LNCAP (cell line): ENCODE measurements around the gene CELF5.
A peak's percentile ranks its signal among the peaks of the same experiment; 100 is the strongest.

ENCODE experiments used
- CTCF ChIP-seq: fragments of 450-650 bp; IDR thresholded peaks from 2 replicates; pipeline ENCODE4 v1.5.1; 2017; ENCODE audit warnings: mild to moderate bottlenecking

The CELF5 gene

GRCh38 chr19:3249408-3249807 is 24.9 kb downstream of the CELF5 start:
- no peak for TF ChIP-seq CTCF

DNA sequence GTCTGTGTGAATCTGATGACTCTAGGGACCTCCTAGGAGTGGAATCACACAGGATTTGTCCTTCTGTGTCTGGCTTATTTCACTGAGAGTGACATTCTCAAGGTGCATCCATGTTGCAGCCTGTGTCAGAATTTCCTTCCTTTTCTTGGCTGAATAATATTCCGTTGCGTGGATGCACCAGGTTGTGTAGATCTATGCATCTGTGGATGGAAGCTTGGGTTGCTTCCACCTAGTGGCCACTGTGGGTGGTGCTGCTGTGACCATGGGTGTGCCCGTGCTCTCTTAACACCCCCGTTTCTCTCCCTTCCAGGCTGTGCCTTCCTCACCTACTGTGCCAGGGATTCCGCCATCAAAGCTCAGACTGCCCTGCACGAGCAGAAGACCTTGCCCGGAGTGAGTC is 26.2 kb downstream of the CELF5 start:
- peak; percentile 44 for TF ChIP-seq CTCF

GRCh38 chr19:3251229-3251628 is 26.8 kb downstream of the CELF5 start:
- no peak for TF ChIP-seq CTCF

DNA sequence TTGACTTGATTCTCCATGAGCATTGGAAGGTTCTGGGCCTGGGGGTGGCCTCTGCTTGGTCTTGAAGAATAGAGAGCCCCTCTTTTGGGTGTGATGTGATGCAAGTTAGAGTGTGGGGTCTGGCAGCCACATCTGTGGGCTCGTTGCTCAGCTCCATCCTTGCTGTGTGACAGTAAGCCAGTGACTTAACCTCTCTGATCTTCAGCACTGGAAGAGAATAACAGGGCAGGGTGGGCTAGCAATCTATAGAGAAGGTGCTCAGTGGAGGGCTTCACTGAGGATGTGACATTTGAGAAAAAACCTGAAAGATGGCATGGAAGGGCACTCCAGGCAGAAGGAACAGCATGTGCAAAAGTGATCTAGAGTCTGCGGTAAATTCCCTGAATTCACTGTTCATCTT is 28.2 kb downstream of the CELF5 start:
- no peak for TF ChIP-seq CTCF

- no peak for TF ChIP-seq CTCF
These were observed 28.8 kb downstream of the CELF5 start for GRCh38 chr19:3253270-3253669.

- TF ChIP-seq CTCF: no peak
These were observed 30.1 kb downstream of the CELF5 start for GRCh38 chr19:3254520-3254919.

DNA sequence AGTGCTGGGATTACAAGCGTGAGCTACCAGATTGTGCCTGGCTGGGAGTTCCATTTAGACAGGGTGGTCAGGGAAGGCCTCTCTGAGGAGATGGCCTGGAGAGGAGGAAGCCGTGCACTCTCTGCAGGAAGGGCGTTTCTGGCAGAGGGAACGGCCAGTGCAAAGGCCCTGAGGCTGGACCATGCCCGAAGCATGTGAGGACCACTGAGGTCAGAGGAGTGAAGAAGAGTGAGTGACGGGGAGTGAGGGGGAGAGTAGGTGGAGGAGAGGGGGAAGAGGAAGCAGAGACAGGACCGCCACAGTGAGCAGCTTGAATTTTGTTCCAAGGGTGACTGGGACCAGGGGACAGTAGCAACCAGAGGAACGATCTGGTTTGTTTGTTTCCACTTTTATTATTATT is 32.6 kb downstream of the CELF5 start:
- TF ChIP-seq CTCF: no peak

DNA sequence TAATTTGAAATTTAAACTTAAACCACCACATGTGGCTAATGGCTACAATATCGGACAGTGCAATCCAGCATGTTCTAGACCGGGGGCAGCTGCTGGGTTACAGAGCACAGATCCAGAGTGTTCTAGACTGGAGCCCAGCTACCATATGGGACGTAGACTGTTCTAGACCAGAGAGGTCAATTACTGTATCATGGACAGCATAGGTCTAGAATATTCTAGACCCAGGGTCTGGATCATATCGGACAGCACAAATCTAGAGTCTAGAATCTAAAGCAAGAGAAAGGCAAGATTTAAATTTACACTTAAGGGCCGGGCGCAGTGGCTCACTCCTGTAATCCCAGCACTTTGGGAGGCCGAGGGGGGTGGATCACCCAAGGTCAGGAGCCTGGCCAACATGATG is 37.9 kb downstream of the CELF5 start:
- no peak for TF ChIP-seq CTCF
